Suprapubic skin (tissue), 4 donors: Measurements from ENCODE around the gene UTP25. TPM values are rescaled to one million over a fixed set of nuclear protein-coding genes. Genes with fewer than 3 reads are reported as not detected.
A peak's percentile ranks its signal among the peaks of the same experiment; 100 is the strongest.

Experiments
- DNase-seq, 2 donors: peaks; one replicate each; pipeline ENCODE4 v3.0.0-alpha.2; 2019; ENCODE audit warnings: low spot score in 2 of 2
- H3K27ac ChIP-seq: fragments of 200-600 bp; sonication (generic); one replicate; pipeline ENCODE4 v1.5.1; 2019
- H3K27me3 ChIP-seq: fragments of 200-600 bp; sonication (generic); one replicate; pipeline ENCODE4 v1.5.1; 2019
- H3K36me3 ChIP-seq: fragments of 200-600 bp; sonication (generic); one replicate; pipeline ENCODE4 v1.5.1; 2019
- H3K4me1 ChIP-seq: fragments of 200-600 bp; sonication (generic); one replicate; pipeline ENCODE4 v1.5.1; 2019
- H3K4me3 ChIP-seq: fragments of 200-600 bp; sonication (generic); one replicate; pipeline ENCODE4 v1.5.1; 2019; ENCODE audit warnings: mild to moderate bottlenecking
- H3K9me3 ChIP-seq: fragments of 200-600 bp; sonication (generic); one replicate; pipeline ENCODE4 v1.5.1; 2019
- CTCF ChIP-seq, 2 donors: fragments of 200-600 bp in 1 of 2; fragments of 450-650 bp in 1 of 2; sonication (generic) in 1 of 2; IDR thresholded peaks; one replicate each; pipeline ENCODE4 v1.5.1; 2016 to 2019; ENCODE audit warnings: antibody characterized with exemption in 2 of 2, mild to moderate bottlenecking in 1 of 2, moderate library complexity in 1 of 2
- EP300 ChIP-seq: sonication (generic); formaldehyde crosslinking; IDR thresholded peaks from one replicate; pipeline ENCODE4 v1.6.1; 2017; ENCODE audit warnings: antibody characterized with exemption
- POLR2A ChIP-seq, 2 donors: fragments of 450-650 bp; IDR thresholded peaks; one replicate each; pipeline ENCODE4 v1.6.1; 2017; ENCODE audit warnings: antibody characterized with exemption in 2 of 2, mild to moderate bottlenecking in 2 of 2, moderate library complexity in 2 of 2
- POLR2AphosphoS5 ChIP-seq, 3 donors: sonication (generic); formaldehyde crosslinking; IDR thresholded peaks; one replicate each; pipeline ENCODE4 v1.6.1; 2017; ENCODE audit warnings: antibody characterized with exemption in 3 of 3
- WGBS: methylation state at CpG from one replicate; pipeline ENCODE4 v1.1.5; 2018; 5-methylcytosine and 5-hydroxymethylcytosine counted together
- total RNA-seq, 4 donors: library from RNA; depleted of rRNA; stranded (reverse); fragments of >200 nt; gene quantifications; one replicate each; pipeline ENCODE4 v1.1.0, GENCODE V29; 2016

Gene UTP25
- total RNA-seq, 4 donors from 2014 or later = 9.6 to 17.9 (median 11.6) TPM

GRCh38 chr1:209807509-209807908 is 20.3 kb upstream of the UTP25 start:
- H3K4me1 ChIP-seq = peaks cover 27% of the 10 kb centered on the region
- DNase-seq = no peak
- TF ChIP-seq CTCF (IDR thresholded peaks at IDR 0.05) (no peak), POLR2AphosphoS5 (IDR thresholded peaks at IDR 0.05) (no peak), POLR2A (IDR thresholded peaks at IDR 0.05) (no peak), EP300 (no peak)

GRCh38 chr1:209808059-209808581 is 19.7 kb upstream of the UTP25 start:
- no peaks in the 10 kb centered on the region for H3K27me3 ChIP-seq
- H3K36me3 ChIP-seq = no peaks in the 10 kb centered on the region
- H3K27ac ChIP-seq = no peak overlapping the region
- no peak overlapping the region for H3K4me3 ChIP-seq
- no peak for TF ChIP-seq POLR2A (IDR thresholded peaks at IDR 0.05)
- TF ChIP-seq POLR2AphosphoS5 (IDR thresholded peaks at IDR 0.05) = no peak
- no peak for TF ChIP-seq EP300
- H3K4me1 ChIP-seq = peaks cover 21% of the 10 kb centered on the region
- H3K9me3 ChIP-seq = no peaks in the 10 kb centered on the region
- DNase-seq = no peak

More at GRCh38 chr1:209807509-209807908, 20.3 kb upstream of the UTP25 start:
- no peaks in the 10 kb centered on the region for H3K36me3 ChIP-seq
- no peak overlapping the region for H3K27ac ChIP-seq
- H3K9me3 ChIP-seq = no peaks in the 10 kb centered on the region
- H3K27me3 ChIP-seq = no peaks in the 10 kb centered on the region
- no peak overlapping the region for H3K4me3 ChIP-seq
- WGBS = 74% methylated on average over 4 of the region's 4 CpGs

GRCh38 chr1:209809611-209810010 is 18.2 kb upstream of the UTP25 start:
- H3K27me3 ChIP-seq = no peaks in the 10 kb centered on the region
- DNase-seq = no peak
- no peak overlapping the region for H3K27ac ChIP-seq
- H3K9me3 ChIP-seq = no peaks in the 10 kb centered on the region
- 69% methylated on average over 3 of the region's 4 CpGs for WGBS
- H3K4me3 ChIP-seq = no peak overlapping the region
- peaks cover 21% of the 10 kb centered on the region for H3K4me1 ChIP-seq
- H3K36me3 ChIP-seq = no peaks in the 10 kb centered on the region
- TF ChIP-seq POLR2AphosphoS5 (IDR thresholded peaks at IDR 0.05) (no peak), EP300 (no peak), POLR2A (IDR thresholded peaks at IDR 0.05) (no peak), CTCF (IDR thresholded peaks at IDR 0.05) (no peak)

- DNase-seq = no peak
- Histone ChIP-seq H3K36me3 (no peaks in the 10 kb centered on the region), H3K4me1 (peaks cover 31% of the 10 kb centered on the region), H3K27ac (no peak overlapping the region), H3K27me3 (no peaks in the 10 kb centered on the region), H3K9me3 (no peaks in the 10 kb centered on the region), H3K4me3 (no peak overlapping the region)
- no peak for TF ChIP-seq EP300
- TF ChIP-seq CTCF (IDR thresholded peaks at IDR 0.05) = no peak
- TF ChIP-seq POLR2AphosphoS5 (IDR thresholded peaks at IDR 0.05) = no peak
- no peak for TF ChIP-seq POLR2A (IDR thresholded peaks at IDR 0.05)
- WGBS = 75% methylated on average over 5 of the region's 5 CpGs
Observed at GRCh38 chr1:209810783-209811182, 17.0 kb upstream of the UTP25 start.

- H3K9me3 ChIP-seq = no peaks in the 10 kb centered on the region
- H3K27me3 ChIP-seq = no peaks in the 10 kb centered on the region
- peaks cover 28% of the 10 kb centered on the region for H3K4me1 ChIP-seq
- no peak for TF ChIP-seq POLR2A (IDR thresholded peaks at IDR 0.05)
- no peak for TF ChIP-seq POLR2AphosphoS5 (IDR thresholded peaks at IDR 0.05)
- TF ChIP-seq CTCF (IDR thresholded peaks at IDR 0.05) = no peak
- no peak for TF ChIP-seq EP300
- H3K27ac ChIP-seq = no peak overlapping the region
- DNase-seq = no peak
- 85% methylated on average over 4 of the region's 4 CpGs for WGBS
- H3K4me3 ChIP-seq = no peak overlapping the region
- H3K36me3 ChIP-seq = no peaks in the 10 kb centered on the region
Observed at GRCh38 chr1:209813902-209814301, 13.9 kb upstream of the UTP25 start.

- DNase-seq = no peak
- 46% methylated on average over 3 of the region's 3 CpGs for WGBS
- Histone ChIP-seq H3K27ac (peak overlapping the region; percentile 93), H3K4me3 (no peak overlapping the region), H3K27me3 (no peaks in the 10 kb centered on the region), H3K4me1 (peaks cover 28% of the 10 kb centered on the region), H3K36me3 (no peaks in the 10 kb centered on the region), H3K9me3 (no peaks in the 10 kb centered on the region)
- no peak for TF ChIP-seq EP300
- no peak for TF ChIP-seq POLR2AphosphoS5 (IDR thresholded peaks at IDR 0.05)
- TF ChIP-seq CTCF (IDR thresholded peaks at IDR 0.05) = no peak
- TF ChIP-seq POLR2A (IDR thresholded peaks at IDR 0.05) = no peak
Observed at GRCh38 chr1:209815490-209815889, 12.3 kb upstream of the UTP25 start.
